Retinal pigment epithelial cell (primary cell): ENCODE results near the gene CSMD2.
A peak's percentile ranks its signal among the peaks of the same experiment; 100 is the strongest.

ENCODE experiments used
- DNase-seq: peaks from one replicate; pipeline ENCODE4 v3.0.0-alpha.2; 2010; ENCODE audit warnings: low read depth
- H3K4me3 ChIP-seq: 2 replicates; pipeline ENCODE4 v1.5.1; 2011; ENCODE audit warnings: mild to moderate bottlenecking, low read length, control low read depth, moderate library complexity
- CTCF ChIP-seq: conservative IDR thresholded peaks from 2 replicates; pipeline ENCODE4 v1.5.1; 2011; ENCODE audit warnings: low read depth, low read length, control low read depth, inconsistent platforms

CSMD2 gene

GRCh38 chr1:34166625-34167361 lies 1.8 kb upstream of the CSMD2 start:
- no peak overlapping the region for H3K4me3 ChIP-seq
- no peak for DNase-seq

DNA sequence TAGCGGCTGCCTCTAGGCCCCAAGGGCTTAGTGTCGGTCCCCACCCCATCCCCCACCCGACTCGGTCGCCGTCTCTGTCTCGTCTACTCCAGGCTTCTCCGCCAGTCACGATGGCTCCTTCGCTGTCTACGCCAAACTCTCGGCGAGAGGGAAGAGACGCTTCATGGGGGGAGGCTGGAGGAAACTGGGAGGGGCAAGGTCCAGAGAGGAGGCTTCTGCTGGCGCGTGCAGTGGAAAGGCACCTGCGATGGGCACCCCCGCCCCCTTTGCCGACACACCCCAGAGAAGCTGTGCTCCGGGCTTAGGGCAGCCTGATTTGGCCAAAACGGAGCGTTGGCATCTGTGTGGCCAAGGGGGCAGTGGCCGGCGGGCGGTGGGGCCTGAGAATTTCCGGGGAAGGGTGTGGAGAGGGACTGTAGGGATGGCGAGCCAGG lies 1.2 kb upstream of the CSMD2 start:
- no peak overlapping the region for H3K4me3 ChIP-seq
- no peak for DNase-seq
- TF ChIP-seq CTCF = no peak

More at GRCh38 chr1:34166625-34167361, 1.8 kb upstream of the CSMD2 start:
- TF ChIP-seq CTCF = no peak

- TF ChIP-seq CTCF = no peak
- no peak for DNase-seq
- H3K4me3 ChIP-seq = peak overlapping the region; percentile 10
Measured at GRCh38 chr1:34165422-34165921, 442 bp upstream of the CSMD2 start.

GRCh38 chr1:34163792-34164731 lies 968 bp downstream of the CSMD2 start:
- no peak for DNase-seq
- no peak overlapping the region for H3K4me3 ChIP-seq
- no peak for TF ChIP-seq CTCF

DNA sequence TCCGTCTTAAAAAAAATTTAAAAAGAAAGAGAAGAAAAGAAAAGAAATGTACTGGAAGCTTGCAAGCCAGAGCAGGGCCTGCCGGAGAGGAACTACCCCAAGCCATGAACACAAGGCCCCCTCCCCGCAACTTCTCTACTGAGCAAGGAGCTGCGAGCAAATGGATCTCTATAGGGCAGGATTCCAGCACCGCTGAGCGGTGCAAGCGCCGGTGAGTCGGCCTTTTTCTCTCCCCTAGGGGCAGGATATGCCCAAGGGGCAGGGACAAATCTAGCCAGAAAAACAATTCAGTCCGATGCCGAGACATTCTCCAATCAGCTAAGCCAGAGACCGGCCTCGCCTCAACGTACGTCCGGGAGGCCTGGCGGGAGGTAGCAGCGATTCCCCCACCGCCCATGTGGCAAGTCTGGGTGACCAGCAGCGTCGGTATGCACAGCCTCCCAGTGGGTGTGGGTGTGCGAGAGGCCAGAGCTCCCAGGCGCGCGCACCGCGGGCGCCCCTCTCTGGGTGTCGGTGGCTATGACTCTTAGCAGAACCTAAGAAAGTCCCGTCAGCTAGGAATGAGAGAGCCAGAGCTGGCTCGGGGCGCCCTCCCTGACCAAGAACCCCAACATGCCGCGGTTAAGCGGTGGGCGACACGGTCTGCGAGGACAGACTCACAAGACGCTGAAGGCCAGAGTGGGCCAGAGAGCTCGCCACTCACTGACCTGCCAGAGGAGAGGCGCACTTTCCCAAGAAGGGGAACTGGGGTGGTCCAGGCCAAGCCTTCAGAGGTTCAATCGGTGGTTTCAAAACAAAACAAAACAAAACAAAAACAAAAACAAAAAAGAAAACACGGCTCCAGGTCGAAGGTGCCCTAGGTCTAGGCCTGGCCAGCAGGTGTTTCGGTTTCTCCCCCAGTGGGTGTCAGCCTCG lies 1.9 kb downstream of the CSMD2 start:
- no peak overlapping the region for H3K4me3 ChIP-seq
- peak; percentile 5 for DNase-seq
- TF ChIP-seq CTCF = peak; percentile 65

- no peak for TF ChIP-seq CTCF
- no peak overlapping the region for H3K4me3 ChIP-seq
- DNase-seq = no peak
Measured at GRCh38 chr1:34156739-34157138, 8.3 kb downstream of the CSMD2 start.
